ENCODE data around the gene CASP3.
"Not testable (repeated sequence)": the region's sequence is repeated elsewhere in the genome, so short reads cannot be mapped to it uniquely, and the experiment has no call there.

CASP3 gene

DNA sequence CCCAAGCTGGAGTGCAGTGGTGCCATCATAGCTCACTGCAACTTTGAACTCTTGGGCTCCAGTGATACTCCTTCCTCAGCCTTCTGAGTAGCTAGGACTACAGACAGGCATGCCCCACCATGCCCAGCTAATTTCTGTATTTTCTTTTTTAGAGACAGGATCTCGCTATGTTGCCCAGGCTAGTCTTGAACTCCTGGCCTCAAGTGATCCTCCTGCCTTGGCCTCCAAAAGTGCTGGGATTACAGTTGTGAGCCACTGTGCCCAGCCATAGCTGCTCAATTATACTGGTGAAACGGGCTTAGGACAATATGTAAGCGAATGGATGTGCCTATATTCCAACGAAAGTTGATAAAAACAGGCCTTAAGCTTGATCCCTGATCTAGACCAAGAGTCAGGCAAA, 13.1 kb downstream of the CASP3 start:
- no peak for DNase-seq (ENCODE audit: low spot score)

DNA sequence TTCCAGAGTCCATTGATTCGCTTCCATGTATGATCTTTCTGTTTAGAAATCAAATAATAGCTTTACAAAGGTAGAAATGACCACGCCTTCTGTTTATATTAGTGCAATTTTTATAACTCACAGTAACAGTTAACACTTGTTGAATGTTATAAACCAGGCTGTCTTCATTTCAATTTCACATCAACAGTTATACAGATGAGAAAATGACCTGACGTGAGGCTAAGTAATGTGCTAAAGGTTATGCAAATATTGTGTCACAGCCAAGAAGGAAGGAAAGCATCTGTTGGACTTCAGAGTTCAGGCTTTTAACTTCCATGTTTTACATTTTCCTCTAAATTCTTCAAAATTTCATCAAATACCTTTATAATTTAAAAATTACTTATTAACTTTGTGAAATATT, 13.9 kb downstream of the CASP3 start:
- no peak for DNase-seq (ENCODE audit: low spot score)

DNA sequence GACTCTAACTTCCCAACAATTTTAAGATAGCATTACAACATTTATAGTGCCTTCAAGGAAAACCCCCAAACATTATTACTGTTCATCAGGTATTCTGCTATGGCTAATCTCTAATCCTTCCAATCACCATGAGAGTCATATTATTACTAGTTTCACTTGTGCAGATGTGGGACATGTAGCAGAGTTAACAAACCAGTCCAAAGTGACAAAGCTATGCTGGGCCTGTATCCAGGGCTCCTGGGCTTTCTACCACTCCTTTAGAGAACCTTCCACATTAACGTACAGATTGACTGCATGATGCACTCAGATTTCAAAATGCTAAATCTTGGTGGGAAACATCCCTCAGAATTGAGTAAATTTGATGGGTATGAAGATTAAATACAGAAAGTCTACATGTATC, 16.4 kb downstream of the CASP3 start:
- no peak for DNase-seq (ENCODE audit: low spot score)

DNA sequence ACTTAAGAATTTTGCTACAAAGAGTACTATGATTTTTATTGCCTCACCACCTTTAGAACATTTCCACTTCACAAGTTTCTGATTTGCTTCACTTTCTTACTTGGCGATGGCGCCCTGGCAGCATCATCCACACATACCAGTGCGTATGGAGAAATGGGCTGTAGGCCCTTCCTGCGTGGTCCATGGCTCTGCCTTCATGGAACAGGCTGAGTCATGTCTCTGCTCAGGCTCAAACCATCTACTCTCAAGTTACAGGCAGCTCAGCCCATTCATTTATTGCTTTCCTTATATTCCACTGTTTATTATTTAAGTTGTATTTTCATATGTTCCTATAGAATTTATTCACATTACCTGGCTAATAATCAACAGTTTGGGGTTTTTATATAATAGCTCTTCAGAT, 21.1 kb downstream of the CASP3 start:
- DNase-seq (ENCODE audit: low spot score) = no peak

DNA sequence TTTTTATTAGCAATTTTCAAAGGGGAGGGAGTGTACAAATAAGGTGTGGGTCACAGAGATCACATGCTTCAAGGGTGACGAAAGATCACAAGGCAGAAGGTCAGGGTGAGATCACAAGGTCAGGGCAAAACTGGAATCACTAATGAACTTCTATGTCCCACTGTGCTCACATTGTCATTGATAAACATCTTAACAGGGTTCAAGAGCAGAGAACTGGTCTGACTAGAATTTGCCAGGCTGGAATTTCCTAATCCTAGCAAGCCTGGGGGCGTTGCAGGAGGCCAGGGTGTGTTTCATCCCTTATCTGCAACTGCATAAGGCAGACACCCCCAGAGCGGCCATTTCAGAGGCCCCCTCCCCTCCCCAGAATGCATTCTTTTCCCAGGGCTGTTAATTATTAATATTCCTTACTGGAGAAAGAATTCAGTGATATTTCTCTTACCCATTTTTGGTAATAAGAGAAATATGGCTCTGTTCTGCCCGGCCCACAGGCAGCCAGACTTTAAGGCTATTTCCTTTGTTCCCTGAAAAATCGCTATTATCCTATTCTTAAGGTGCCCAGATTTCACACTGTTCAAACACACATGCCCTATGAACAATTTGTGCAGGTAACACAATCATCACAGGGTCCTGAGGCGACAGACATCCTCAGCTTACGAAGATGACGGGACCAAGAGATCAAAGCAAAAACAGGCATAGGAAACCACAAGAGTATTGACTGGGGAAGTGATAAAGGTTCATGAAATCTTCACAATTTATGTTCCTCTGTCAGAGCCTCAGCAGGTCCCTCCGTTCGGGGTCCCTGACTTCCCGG, 23.3 kb downstream of the CASP3 start:
- DNase-seq (ENCODE audit: low spot score) = not testable (repeated sequence)

DNA sequence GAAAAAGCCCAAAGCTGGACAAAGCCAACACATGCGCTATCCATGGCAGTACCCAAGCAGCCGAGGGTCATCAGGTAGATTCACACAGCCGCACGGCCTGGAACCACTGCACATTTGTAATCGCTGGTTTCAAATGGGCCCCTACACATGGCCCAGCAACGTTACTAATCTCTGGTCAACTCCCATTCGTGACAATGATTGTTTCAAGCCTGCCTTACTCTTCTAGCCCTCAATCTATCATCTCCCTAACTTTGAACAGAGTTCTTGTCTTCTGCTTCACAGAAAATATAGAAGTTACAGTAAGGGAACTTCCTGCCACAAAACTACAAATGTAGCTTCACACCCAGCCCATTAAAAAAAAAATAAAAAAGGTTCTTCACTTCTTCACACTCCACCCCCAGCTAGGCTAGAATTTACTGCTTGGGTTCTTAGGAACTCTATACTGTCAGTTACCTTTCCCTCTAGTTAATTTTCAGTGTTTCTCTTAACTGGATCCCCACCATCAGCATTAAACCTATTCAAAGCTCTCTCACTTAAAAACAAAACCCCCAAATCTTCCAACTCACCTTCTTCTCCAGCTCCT, 24.2 kb downstream of the CASP3 start:
- no peak for DNase-seq (ENCODE audit: low spot score)

DNA sequence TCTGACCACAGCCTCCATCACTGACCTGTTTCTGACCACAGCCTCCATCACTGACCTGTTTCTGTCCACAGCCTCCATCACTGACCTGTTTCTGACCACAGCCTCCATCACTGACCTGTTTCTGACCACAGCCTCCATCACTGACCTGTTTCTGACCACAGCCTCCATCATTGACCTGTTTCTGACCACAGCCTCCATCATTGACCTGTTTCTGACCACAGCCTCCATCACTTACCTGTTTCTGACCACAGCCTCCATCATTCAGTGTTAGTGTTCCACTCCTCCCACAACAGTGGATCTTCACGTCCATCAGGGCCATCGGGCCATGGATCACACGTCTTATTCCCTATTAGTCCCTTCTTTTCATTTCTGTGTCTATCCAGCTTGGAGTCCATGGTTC, 24.7 kb downstream of the CASP3 start:
- DNase-seq (ENCODE audit: low spot score) = not testable (repeated sequence)

DNA sequence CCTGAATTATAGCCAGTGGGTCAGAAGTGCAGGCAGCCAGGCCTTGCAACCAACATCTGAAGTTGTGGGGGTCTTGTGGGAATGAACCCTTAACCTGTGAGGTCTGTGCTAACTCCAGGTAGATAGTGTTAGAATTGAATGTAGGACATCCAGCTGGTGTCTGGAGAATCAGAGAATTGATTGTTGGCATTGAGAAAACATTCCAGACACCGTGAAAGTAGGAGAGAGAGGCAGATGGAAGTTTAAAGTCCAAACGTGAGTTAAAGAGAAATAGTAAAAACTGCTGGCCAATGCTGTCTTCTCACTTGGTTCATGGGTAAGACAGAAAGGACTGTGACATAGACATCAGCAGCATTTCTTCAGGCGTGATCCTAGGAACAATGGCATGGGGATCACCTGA, 27.7 kb downstream of the CASP3 start:
- DNase-seq (ENCODE audit: low spot score) = no peak

DNA sequence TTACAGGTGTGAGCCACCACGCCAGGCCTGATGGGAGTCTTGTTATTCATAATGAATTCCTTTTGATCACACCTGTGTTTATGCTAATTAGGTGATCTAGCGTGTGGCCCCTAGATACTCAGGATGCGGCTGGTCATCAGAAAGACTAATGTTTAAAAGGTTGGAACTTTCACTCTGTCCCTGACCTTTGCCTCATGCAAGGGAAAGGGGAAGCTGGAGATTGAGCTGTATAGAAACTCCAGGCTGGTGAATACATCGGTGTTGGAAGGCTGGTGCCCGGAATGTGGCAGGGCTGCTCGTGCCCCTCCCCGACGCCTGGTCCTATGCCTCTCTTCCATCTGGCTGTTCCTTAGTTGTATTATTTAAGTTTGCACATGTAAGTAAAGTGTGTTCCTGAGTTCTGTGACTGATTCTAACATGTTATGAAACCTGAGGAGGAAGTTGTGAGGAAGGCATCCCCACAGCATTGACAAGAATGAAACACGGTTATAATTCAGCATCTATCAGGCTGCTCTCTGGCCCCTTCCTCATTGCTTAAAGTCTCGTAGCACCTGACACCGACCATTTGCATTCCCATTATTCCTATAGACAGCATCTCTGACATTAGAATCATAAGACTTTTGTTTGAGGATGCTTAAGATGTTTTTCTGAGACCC, 28.9 kb downstream of the CASP3 start:
- DNase-seq (ENCODE audit: low spot score) = no peak

DNA sequence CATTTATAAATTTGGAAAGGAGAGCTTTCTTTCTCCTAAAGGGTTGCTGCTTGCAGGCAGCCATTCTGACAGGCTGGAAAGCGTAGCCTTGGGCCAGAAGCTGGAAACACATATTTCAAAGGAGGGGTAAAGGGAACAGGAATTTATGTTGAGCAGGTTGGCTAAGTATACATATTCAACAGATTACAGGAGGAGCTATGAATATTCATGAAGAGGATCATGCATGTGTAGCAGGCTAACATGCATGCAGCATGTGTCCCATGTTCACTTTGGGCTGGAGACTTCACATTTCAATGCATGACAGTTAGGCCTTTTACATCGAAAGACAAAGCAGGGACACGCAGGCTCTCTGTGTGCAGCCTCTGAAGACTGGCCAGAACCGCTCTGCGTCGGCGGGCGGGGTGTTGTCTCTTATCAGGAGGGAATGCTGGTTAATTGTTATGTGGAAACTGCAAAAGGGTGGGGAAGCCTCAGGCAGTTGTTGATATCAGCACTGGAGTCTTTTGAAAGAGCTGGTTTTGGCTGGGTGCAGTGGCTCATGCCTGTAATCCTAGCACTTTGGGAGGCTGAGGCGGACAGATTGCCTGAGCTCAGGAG, 31.5 kb downstream of the CASP3 start:
- no peak for DNase-seq (ENCODE audit: low spot score)

DNA sequence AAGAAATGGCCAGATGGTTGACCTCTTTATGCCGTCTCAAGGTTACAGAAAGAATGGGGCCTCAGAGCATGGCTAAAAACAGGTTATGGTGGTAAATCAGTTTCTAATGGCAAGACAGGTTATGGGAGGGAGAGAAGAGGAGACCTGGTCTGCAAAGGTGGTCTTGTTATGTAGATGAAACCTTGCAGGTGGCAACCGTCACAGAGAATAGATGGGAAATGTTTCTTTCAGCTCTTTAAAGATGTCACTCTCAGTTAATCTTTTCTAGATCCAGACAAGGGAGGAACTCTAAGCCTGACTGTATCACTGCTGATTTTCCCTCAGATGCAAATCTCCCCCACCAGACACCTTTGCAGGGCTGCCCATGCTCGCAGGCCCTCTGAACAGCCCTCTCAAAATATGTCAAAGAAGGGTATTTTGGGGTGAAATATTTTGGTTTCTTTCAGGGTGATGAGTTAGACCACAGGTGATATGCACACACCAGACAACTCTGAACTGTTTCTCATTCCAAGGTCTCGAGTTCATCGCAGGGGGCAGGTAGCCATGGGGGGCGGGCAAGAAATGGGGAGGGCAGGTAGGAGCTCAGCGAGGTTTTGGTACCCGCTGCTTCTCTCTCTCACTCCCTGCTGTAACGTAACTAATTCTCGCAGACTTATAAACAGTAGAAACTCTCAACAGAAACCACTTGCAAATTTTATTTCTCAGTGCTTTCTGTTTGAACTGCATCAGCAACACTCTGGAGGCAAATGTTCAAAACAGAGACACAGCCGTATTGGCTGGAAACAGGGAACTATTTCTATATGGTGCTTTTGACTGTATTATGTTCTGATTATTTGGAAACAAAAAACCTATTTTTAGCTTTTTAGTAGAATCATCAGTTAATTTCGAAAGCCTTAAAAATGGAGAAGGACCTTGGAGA, 32.4 kb downstream of the CASP3 start:
- no peak for DNase-seq (ENCODE audit: low spot score)

DNA sequence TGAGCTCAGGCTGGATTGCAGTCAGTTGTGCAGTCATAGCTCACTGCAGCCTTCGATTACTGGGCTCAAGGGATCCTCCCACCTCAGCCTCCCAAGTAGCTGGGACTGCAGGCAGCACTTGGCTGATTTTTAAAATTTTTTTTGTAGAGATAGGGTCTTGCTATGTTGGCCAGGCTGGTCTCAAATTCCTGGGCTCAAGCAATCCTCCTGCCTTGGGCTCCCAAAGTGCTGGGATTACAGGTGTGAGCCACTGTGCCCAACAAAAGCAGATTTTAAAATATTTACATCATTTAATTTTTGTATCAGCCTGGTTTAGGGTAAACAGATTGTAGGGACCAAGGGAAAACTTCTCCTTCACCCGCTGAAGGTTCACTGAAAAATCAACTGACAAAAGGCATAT, 33.1 kb downstream of the CASP3 start:
- DNase-seq (ENCODE audit: low spot score) = not testable (repeated sequence)

DNA sequence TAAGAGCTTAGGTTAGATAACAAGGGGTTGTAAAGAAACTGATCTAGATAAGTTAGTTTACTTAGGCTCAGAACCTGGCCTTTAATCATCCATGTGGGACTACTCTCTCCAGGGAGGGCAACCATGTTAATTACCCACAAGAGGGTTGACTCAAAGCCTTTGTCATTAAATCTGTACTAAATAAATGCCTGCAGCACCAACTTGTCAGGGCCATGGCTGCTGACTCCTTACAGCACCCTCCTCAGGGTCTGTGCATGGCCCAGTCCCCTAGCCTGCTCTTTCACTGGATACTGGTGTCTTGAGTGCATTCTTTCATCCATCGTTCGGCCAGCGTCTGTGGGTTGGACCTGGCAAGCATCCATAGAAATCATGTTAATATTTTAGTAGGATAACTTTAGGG, 34.7 kb downstream of the CASP3 start:
- DNase-seq (ENCODE audit: low spot score) = no peak

DNA sequence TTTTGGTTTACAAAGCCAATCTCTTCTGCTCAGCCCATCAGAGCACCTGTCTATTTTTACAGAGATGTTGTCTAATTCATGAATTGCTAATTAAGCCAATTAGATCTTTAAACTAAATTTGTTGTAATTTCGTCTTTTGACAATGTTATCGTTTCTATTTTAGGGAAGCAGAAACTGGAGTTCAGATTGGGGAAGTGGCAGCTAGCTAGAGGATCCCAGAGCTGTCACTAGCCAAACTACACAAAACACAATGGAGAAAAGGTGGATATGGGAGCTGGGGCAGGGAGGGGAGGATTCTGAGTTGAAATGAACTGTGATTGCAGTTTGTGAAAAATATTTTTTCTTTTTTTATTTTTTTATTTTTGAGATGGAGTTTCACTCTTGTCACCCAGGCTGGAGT, 35.8 kb downstream of the CASP3 start:
- DNase-seq (ENCODE audit: low spot score) = no peak

DNA sequence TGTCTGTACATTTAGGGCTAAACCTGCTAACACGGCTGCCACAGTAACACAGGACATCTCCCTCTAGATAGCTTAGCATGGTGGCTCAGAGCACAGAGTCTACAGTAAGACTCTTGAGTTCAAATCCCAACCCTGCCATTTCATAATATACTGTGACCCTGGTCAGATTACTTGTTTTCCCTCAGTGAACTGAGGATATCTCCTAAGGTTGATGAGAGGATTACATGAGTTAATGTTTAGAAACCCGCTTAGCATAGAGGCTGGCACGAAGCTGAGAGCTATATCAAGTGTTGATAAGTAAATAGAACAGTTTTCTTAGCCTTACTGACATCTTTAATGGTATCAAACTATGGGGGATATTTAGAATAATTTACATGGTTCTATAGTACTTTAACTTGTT, 37.2 kb downstream of the CASP3 start:
- no peak for DNase-seq (ENCODE audit: low spot score)

DNA sequence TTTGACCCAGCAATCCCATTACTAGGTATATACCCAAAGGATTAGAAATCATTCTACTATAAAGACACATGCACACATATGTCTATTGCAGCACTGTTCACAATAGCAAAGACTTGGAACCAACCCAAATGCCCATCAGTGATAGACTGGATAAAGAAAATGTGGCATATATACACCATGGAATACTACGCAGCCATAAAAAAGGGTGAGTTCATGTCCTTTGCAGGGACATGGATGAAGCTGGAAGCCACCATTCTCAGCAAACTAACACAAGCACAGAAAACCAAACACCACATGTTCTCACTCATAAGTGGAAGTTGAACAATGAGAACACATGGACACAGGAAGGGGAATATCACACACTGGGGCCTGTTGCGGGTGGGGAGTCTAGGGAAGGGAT, 41.8 kb downstream of the CASP3 start:
- not testable (repeated sequence) for DNase-seq (ENCODE audit: low spot score)

DNA sequence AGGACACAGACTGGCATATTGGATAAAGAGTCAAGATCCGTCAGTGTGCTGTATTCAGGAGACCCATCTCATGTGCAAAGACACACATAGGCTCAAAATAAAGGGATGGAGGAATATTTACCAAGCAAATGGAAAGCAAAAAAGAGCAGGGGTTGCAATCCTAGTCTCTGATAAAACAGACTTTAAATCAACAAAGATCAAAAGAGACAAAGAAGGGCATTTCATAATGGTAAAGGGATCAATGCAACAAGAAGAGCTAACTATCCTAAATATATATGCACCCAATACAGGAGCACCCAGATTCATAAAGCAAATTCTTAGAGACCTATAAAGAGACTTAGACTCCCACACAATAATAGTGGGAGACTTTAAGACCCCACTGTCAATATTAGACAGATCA, 46.4 kb downstream of the CASP3 start:
- not testable (repeated sequence) for DNase-seq (ENCODE audit: low spot score)

DNA sequence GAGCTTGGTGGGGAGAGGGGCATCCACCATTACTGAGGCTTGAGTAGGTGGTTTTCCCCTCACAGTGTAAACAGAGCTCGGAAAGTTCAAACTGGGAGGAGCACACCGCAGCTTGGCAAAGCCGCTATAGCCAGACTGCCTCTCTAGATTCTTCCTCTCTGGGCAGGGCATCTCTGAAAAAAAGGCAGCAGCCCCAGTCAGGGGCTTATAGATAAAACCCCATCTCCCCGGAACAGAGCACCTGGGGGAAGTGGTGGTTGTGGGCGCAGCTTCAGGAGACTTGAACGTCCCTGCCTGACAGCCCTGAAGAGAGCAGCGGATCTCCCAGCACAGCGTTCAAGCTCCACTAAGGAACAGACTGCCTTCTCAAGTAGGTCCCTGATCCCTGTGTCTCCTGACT, 48.3 kb downstream of the CASP3 start:
- not testable (repeated sequence) for DNase-seq (ENCODE audit: low spot score)

DNA sequence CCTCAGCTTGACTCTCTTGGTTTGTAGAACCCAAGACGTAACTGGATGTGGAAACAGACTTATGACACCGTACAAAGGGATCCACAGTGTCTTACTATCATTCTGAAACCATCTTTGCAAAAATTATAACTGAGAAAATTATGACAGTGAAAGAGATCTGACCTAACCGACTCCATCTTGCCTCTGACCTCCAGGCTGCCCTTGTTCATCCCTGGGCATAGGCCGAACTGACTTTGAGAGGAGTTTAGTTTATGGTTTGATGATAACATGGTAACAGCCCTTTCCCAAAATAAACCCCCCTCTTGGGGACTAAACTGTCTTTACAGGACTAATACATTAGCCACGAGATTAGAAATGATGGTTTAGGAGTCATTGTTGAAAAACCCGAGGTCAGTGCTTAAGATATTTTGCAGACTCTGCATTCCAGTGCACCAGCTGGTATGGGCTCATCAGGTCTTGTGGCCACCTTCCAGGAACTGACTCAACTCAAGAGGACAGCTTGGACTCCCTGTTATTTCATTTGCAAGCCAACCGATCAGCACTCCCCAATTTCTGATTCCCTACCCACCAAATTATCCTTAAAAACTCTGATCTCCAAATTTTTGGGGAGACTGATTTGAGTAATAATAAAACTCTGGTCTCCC, 49.6 kb downstream of the CASP3 start:
- peak; percentile 65 for DNase-seq (ENCODE audit: low spot score)

DNA sequence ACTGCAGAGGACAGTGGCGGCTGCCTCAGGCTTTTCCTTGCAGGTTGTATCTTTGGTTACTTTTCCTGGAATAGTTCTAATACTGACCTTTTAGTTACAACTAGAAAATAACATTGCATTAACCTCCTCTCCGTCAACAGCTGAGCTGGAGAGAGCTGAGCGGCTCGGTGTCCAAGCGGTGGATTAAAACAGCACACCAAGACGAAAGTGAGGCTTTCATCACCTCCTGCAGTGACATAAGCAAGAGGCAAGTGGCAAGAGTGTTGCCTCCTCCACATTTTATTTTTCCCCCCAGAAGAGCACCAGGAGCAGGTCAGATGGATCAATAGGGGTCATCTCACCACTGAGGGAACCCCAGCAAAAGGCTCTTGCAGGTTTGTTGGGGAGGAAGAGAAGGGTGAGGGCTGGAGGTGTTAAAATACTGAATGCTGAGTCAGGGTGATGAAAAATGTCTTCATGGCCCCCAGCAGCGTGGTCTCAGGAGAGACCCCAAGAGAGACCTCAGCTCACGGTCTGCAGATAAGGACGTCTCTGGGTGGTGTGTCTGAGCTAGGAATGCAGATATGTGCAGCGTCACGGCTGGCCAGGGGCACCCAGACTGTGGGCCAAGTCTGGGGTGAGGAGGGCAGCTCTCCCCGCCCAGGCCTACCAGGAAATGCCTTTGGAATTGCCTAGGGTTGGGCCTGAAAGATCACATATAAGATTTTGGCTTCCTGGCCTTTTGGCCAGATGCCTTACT, 50.3 kb downstream of the CASP3 start:
- no peak for DNase-seq (ENCODE audit: low spot score)

Data from AG08396 (cell line).